ENCODE data around the gene SGTA.

The SGTA gene

DNA sequence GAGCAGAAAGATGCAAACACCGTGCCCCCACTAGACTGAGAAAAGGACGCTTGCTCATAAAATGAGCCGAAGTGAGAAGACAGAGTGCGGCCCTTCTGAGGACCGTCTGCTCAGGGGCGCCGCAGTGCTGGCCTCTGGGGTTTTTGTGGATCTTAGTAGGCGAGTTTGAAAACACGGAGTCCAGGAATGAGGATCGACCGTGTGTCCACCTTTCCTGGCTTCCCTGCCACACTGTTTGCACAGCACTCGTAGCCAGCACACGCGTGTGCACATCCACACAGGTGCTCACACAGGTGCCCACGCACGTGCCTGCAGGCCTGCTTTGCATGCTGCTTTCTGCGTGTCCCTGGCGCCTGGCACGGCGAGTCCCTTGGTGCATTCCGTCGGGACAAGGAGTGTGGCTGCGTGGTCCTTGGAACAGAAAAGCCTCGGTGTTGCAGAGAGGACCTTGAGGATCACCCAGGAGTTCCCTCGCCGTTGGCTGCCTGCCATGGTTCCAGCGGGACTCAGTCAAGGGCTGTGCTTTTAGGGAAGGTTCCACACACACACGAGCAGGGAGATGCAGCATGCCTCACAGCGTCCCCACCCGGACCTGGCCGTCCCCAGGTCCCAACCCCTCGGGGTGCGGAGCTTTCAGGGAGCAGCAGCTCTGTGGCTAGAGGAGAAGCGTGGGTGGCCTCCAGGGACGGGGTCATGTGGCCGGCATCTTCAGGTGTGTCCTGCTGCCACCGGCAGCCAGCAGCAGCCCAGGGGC, 26.5 kb upstream of the SGTA start:
- DNase-seq, result no peak

DNA sequence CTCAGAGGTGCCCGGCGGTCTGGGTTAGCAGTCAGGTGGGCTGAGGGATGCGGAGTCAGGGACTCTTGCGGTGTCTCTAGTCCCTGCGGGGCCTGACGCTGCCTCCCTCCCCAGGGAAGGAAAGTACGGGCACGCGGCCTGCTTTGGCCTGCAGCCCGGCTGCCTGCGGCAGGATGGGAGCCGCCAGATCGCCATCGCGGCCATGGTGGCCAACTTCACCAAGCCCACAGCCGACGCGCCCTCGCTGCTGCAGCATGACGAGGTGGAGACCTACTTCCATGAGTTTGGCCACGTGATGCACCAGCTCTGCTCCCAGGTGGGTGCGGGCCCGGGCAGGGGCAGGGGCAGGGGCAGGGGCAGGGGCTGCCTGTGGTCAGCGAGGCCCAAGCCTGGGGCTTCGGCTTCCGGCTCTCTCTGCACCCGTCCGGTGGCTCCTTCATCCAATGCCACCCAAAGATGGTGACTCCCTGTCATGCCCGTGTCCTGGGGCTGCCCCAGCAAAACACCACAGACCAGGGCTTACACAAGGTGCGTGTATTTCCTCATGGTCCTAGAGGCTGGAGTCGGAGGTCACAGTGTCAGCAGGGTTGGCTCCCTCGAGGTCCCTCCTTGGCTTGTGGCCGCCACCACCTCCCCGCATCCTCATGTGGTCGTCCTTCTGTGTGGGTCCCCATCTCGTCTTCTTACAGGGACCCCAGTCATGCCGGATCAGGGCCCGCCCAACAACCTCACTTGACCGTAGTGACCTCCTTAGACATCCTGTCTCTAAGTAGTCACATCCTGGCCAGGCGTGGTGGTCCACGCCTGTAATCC, 25.3 kb upstream of the SGTA start:
- no peak for DNase-seq

DNA sequence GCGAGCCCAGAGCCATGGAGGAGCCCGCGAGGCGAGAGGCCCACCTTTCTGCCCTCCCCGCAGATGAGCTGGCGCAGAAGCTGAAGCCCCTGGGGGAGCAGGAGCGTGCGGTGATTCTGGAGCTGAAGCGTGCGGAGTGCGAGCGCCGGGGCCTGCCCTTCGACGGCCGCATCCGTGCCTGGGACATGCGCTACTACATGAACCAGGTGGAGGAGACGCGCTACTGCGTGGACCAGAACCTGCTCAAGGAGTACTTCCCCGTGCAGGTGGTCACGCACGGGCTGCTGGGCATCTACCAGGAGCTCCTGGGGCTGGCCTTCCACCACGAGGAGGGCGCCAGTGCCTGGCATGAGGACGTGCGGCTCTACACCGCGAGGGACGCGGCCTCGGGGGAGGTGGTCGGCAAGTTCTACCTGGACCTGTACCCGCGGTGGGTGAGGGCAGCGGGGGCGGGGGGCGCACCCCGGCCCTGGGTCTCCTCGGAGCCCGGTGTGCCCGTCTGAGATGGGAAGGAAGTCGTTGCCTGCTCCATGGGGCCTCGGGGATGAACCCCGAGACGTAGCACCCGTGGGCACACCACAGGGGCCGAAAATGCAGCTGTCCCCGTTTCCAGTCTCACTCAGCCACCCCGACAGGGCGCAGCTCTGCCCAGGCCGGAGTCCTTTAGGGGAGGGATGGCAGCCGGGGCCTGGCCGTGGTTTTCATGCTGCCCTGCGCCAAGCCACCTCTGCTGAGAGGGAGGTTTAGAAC, 24.5 kb upstream of the SGTA start:
- no peak for DNase-seq

DNA sequence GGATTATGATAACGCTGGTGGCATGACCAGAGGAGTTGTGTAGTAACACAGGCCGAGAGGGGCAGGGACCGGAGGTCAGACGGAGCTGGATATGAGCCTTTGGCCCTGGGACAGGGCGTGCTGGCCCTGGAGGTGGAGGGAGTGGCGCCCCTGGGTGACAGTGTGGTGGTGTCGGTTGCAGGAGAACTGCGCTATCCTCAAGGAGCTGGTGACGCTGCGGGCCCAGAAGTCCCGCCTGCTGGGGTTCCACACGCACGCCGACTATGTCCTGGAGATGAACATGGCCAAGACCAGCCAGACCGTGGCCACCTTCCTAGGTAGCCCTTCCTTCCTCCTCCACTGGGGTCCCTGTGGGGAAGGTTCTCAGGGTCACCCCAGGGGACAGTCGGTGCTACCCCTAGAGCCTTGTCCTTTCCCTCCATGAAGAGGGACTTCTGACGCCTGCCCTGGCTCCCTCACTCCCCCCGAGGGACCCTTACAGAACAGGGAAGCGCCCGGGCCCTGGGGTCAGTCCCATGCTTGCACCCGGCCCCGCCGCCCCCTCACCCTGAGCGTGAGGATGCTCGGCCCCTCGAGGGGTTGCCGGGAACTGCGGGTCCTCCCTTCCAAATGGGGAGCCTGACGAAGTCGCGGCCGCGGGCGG, 23.8 kb upstream of the SGTA start:
- no peak for DNase-seq

DNA sequence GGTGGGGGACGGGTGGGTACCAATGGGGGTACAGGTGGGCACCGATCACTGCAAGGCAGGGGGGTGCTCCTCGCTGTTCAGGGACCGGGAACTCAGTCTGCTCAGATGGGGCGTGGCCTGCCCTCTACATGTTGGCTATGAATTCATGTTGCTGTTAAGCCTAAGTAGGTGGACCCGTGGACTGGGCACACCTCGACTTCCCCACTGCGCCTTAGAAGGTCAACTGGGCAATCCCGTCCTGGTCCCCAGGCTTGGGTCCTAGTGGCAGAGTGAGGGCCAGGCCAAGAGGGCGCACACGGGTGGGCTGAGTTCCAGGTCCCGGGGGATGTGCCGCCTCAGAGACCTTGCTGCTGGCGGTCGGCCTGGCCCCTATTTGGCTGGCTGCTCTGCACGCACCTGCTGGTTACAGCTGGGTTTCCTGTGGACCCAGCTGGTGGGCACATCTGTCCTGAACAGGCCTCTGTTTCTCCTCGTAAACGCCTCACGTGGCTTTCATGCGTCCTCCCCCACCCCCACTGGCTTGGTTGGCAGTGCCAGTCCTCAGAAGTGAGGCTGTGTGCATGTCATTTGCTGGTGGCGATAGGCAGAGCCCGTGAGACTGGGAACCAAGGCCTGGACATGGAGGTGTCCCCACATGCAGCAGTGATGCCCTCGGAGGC, 23.0 kb upstream of the SGTA start:
- no peak for DNase-seq

DNA sequence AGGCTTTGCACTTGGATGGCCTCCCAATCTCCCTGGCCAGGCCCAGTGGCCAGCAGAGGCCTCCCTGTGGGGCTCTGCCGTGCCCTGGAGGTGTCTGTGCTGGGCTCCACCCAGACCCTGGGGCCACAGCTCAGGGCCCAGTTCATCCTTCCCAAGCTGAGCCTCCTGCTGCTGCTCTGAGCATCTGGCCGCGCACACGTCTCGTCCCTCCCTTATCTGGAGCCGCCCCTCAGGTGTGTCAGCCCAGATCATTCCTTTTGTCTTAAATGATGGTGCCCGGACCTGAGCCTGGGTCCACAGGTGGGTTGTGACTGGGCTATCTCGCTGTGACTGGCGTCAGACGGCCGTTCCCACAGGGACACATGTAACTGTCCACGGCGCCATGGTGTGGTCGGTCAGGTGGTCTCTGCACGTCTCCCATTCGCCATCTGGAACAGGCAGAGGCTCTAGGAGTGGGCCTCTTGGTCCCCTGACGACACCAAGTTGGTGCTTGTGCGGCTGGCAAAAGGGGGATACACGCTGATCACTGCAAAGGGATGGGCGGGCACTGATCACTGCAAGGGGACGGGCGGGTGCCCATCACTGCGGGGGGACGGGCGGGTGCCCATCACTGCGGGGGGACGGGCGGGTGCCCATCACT, 22.3 kb upstream of the SGTA start:
- DNase-seq, result no peak

DNA sequence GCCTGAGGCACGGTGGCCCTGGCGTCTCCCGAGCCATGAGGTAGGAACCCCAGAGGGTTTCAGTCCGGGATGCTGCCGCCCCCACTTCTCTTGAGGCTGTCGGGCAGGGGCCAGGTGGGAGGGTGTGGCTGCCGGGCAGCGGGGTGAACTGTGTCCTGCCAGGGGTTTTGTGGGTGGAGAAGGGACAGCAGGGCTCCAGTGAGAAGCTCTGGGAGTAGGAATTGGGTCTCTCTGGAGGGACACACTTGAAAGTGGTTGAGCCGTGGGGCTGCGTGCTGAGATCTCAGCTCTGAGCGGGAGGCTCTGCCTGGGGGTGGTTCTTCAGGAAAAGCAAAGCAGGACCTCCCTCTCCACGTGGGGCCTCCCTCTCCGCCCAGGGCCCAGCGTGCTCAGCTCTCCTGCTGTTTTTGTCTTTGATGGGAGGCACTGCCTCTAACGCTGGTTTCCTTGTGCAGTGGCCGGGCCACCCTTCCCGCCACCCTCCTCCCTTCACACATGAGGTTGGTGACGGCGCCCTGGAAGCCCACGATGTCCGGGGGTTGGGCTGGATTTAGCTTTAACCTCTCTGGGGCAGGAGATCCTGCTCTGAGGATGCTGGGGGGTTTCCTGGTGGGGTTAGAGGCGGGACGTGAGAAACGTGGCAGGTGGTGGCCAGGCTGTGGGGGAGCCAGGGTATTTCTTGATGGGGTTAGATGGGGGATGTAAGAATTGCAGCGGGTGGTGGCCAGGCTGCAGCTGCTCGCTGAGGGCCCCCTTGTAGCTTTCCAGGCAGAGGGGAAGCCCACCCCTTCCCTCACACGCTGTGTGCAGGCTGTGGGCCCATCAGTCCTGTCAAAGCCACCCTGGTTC, 21.3 kb upstream of the SGTA start:
- no peak for DNase-seq

DNA sequence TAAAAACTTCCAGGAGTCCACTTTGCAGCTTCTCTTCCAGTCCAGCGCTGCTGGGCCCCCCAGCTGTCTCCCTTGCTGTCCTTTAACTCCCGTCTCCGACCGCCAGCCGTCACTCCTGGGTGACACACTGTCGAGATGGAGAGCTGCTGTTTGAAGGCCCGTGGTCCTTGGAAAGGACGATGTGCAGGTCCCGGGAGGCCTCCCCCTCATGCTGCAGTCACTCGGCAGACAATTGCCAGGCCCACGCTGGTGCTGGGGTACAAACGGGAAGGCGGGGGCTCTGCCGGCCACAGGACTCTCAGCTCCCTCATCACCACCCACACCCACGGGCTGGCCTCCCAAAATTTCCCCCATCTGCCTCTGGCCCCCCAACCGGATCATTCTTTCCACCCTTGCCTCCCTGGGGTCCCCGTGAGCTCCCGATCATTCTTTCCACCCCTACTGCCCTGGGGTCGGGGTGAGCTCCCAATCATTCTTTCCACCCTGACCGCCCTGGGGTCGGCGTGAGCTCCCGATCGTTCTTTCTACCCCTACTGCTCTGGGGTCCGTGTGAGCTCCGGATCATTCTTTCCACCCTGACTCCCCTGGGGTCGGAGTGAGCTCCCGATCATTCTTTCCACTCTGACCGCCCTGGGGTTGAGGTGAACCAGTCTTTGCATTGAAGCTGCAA, 20.5 kb upstream of the SGTA start:
- no peak for DNase-seq

DNA sequence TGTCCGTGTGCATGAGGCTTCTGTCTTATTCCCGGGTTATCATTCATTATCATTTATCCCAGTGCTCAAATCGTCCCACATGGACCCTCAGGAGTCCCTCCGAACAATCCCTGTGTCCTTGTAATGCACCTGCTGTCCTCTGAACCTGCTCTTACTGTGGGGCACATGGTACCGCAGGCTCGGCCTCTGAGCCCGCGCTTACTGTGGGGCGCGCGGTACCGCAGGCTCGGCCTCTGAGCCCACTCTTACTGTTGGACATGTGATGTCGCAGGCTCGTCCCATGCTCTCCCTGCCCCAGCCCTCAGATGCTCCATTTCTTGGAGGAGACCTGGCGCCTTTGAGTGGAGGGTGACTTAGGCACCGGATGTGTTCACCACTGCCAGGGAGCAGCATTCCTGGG, 19.8 kb upstream of the SGTA start:
- no peak for DNase-seq

DNA sequence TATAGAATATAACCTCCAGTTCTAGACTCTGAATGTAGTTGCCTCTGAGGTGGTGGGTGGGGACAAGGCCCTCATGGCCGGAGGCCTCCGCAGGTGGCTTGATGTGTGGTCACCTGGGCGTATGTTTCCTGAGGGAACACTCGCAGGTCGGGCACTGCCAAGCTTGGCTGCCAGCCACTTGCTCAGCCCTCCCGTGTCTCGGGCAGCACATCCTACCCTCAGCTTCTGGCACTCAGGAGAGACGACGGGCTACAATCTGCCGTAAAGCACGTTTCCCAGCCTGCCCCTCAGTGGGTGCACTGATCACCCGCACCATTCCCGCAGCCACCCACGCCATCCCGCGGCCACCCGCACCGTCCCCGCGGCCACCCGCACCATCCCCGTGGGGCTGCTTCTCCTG, 17.4 kb upstream of the SGTA start:
- no peak for DNase-seq

DNA sequence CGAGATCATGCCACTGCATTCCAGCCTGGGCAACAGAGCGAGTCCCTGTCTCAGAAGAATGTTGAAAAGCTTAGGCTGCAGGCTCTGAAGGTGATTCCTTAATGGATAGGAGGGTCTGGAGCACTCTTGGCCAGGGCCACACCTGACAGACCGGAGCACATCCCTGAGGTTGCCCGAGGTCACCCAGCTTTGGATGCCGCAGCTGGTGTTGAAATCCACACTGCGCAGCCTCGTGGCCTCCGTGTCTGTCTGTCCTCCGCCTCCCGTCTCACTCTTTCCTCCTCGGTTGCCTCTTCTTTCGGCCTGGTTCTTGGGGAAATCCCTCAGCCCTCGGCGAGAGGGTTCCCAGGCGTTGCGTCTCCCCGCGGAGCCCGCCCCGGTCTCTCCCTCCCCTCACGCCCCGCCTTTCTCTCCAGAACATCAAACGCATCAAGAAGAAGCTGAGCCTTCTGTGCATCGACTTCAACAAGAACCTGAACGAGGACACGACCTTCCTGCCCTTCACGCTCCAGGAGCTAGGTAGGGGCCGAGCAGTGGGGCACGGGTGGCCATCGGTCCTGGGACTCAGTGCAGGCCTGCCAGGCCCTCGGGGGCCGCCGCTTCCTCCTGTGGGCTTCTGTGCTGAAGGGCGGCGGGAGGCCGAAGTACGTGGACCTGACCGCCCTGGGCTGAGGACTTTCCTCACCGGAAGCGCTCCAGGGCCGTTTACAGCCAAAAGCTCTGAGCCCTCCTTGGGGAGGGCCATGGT, 16.4 kb upstream of the SGTA start:
- no peak for DNase-seq

DNA sequence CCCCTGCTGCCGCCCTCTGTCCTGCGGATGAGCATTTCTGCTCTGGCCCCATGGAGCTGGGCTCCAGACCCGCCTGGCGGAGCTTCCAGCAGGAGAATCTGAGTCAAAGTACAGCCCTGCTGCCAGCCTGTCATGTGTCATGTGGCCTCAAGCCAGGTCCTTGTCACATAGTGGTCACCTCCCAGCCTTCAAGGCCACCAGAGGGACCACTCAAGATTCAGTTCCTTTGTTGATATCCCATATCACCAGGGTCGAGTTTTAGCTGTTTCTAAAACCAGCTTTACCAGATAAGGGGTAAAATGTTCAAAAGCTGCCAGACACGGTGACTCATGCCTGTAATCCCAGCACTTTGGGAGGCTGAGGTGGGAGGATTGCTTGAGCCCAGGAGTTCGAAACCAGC, 15.7 kb upstream of the SGTA start:
- no peak for DNase-seq

DNA sequence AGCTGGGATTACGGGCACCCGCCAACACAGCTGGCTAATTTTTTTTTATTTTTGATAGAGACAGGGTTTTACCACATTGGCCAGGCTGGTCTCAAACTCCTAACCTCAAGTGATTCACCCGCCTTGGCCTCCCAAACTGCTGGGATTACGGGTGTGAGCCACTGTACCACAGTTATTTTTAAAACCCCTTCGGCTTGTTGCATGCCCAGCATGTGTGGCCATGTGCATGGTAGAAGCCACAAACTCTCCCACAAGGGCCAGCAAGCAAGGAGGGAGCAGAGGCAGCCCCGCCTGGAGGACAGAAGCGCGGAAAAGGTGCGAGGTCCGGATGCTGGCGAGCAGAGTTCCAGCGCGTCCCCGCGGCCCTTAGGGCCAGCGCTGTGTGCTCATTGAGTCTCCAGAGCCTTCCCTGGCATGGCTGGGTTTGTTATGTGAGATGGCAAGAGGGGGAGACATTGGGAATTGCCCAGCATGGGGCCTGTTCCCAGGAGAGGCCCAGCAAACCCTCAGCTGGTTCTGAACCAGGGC, 15.1 kb upstream of the SGTA start:
- no peak for DNase-seq

DNA sequence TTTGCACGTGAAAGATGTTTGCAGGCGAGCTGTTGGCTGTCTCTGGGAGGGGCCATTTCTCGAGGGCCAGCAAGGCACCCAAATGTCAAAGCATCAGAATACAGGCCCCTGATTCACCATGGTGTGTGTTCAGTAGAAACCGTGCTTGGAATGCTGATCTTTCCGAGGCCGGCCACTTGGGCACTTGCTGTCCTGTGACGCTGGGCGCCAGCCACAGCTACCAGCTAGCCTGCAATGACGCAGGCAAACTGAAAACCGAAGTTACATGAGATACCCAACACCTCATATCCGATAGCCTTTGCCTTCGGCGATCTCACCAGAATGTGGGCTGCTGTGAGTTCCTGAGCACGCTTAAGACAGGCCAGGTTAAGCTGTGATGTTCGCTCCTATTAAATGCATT, 14.2 kb upstream of the SGTA start:
- DNase-seq, result no peak

DNA sequence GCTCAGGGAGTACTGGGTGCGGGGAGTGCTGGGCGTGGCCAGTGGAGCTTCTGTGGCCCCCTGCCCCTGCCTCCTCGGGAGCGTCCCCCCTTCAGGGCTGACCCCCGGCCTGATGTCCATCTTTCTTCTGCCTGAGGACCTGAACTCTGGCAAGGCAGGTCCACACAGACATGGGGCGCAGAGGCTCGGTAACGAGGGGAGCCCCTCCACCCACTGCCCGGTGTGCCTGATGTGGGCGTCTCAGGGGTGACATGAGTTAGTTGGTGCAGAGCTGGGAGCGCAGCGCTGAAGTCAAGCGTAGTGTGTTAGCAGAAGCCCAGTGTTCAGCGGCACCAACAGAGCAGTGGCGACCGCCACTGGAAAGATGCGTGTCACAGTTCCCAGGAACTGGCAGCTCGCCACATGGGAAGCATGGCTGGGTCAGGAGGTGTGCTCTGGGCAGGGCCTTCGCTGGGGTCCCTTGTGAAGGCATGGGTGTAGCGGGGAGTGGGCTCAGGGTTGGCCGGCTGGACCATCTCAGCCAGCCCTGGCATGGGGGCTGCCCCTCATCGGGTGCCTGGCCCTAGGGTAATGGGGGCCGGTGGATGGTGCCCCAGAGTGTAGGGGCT, 13.7 kb upstream of the SGTA start:
- DNase-seq, result no peak

DNA sequence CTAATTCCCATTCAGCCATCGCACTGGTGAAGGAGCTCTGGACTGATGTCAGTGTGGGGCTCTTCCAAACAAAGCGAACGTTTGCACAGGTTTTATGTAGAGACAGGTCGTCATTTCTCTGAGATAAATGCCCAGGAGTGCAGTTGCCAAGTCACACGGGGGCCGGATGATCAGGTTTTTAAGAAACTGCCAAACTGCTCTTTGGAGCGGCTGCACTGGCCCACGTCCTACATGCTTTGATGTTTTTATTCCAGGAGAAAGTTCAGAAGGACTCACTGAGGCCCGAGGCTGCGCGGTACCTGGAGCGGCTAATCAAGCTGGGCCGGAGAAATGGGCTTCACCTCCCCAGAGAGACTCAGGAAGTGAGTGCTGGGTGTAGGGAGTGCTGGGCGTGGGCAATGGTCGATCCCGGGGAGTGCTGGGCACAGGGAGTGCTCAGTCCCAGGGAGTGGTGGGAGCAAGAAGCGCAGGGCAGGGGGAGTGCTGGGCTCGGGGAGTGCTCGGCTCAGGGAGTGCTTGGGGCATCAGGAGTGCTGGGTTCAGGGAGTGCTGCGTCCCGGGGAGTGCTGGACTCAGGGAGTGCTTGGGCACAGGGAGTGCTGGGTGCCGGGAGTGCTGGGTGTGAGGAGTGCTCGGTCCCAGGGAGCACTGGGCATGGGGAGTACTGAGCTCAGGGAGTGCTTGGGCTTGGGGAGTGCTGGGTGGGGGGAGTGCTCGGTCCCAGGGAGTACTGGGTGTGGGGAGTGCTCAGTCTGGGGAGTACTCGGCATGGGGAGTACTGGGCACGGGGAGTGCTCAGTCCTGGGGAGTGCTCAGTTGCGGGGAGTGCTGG, 13.0 kb upstream of the SGTA start:
- DNase-seq, result no peak

DNA sequence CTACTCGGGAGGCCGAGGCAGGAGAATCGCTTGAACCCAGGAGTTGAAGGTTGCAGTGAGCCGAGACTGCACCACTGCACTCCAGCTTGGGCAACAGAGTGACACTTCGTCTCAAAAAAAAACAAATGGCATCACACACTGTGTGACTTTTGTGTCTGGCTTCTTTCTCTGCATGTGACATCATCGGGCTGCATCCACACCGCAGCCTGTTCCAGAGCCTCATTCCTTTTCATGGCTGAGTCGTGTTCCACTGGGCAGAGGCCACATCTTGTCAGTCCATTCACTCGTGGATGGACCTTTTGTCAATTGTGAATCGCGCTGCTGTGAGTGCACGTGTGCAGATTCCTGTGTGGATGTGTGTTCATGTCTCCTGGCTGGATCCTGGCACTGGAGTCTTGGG, 10.5 kb upstream of the SGTA start:
- DNase-seq, result no peak

DNA sequence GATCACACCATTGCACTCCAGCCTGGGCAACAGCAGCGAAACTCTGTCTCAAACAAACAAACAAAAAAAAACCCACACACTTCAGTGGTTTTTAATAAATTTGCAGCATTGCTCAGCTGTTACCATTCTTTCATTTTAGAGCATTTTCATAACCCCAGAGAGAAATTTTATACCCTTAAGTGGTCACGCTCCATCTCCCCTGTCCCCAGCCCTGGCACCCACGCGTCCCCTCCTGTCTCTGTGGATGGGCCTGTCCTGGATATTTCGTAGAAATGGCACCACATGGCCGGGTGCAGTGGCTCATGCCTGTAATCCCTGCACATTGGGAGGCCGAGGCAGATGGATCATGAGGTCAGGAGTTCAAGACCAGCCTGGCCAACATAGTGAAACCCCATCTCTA, 10.1 kb upstream of the SGTA start:
- no peak for DNase-seq
